Measurements from ENCODE around the gene SPACA4. TPM values are rescaled to one million over a fixed set of nuclear protein-coding genes. Genes with fewer than 3 reads are reported as not detected.
A peak's percentile ranks its signal among the peaks of the same experiment; 100 is the strongest.
"Not testable (repeated sequence)": the region's sequence is repeated elsewhere in the genome, so short reads cannot be mapped to it uniquely, and the experiment has no call there.

SPACA4 gene
- total and polyA plus RNA-seq, 4 experiments from 2014 or later: not detected

- Histone ChIP-seq H3K4me3 (ENCODE audit: low read length in 2 of 2) (no peak overlapping the region), H3K27me3 (ENCODE audit: insufficient read depth, low read length) (no peaks in the 10 kb centered on the region), H3K27ac (ENCODE audit: low read depth, low read length) (no peak overlapping the region), H3K36me3 (ENCODE audit: insufficient read depth, low read length) (peaks cover 35% of the 10 kb centered on the region), H3K4me1 (ENCODE audit: insufficient read depth, low read length) (peaks cover 23% of the 10 kb centered on the region), H3K9me3 (ENCODE audit: control insufficient read depth in 1 of 2, low read length in 2 of 2) (no peaks in the 10 kb centered on the region)
- ChIA-PET CTCF (ENCODE audit: partially characterized antibody) (no interaction called here), POLR2A (ENCODE audit: partially characterized antibody) (interaction anchor here (1.1 to 6.4 kb wide), 5 partner anchors 7 to 15 kb away, joined by 4 to 76 read pairs (median 29); partner anchors contain the start of genes CA11, DBP, FAM83E and RPL18)
- peaks cover 8 to 44% (median 21%) of the 10 kb centered on the region in 4 donors for H3K4me1 Mint-ChIP-seq
- no peak overlapping the region for H3K4me3 Mint-ChIP-seq
- peak overlapping the region in 1 of 7 donors; percentile 59 for H3K27ac Mint-ChIP-seq
- H3K27me3 Mint-ChIP-seq: no peaks in the 10 kb centered on the region
- peaks cover 14 to 42% of the 10 kb centered on the region in 2 donors for H3K36me3 Mint-ChIP-seq
- H3K9me3 Mint-ChIP-seq: no peaks in the 10 kb centered on the region
- DNase-seq: no peak
- intact Hi-C loops (cut with micrococcal nuclease): no loop called here
These were observed 23.2 kb downstream of the SPACA4 start for GRCh38 chr19:48629599-48630295.

DNA sequence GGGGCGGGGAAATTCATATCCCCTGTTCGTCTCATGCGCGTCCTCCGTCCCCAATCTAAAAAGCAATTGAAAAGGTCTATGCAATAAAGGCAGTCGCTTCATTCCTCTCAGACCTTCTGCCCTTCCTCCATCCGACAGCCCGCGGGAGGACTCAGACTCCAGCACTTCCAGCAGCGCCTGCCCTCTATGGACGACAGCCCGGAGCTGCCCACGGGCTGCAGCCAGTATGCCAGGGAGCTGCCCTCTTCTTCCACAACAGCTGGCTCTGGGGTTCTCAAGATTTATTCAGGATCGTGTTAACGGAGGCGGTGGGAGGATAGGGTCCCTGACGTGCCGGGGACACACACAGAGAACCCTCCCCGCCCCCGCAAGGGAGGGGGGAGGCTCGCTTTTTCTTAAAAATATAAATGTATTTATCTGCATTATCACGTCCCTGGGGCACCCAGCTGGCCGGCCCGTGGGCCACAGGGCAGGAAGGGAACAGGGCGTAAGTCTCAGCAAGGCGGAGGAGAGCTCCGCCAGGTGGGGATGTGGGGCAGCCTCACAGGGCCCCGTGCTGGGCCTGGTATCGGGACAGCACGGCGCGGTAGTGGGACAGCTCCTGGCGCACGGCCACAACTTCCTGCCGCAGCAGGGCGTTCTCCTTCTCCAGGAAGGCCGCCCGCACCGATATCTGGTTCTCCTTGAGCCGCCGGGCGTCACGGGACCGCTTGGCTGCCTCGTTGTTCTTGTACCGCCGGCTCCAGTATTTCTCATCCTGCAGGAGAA, 23.9 kb downstream of the SPACA4 start:
- H3K9me3 ChIP-seq (ENCODE audit: control insufficient read depth in 1 of 2, low read length in 2 of 2): no peaks in the 10 kb centered on the region
- Mint-ChIP-seq H3K4me3 (no peak overlapping the region), H3K9me3 (no peaks in the 10 kb centered on the region), H3K27ac (peak overlapping the region in 3 of 7 donors; percentile 12 to 72 (median 59)), H3K27me3 (no peaks in the 10 kb centered on the region), H3K4me1 (peaks cover 4 to 45% (median 18%) of the 10 kb centered on the region in 4 donors), H3K36me3 (peaks cover 14 to 45% of the 10 kb centered on the region in 2 donors)
- ChIA-PET POLR2A (ENCODE audit: partially characterized antibody) (interaction anchor here (1.4 to 6.4 kb wide), 8 partner anchors 7 to 91 kb away, joined by 4 to 76 read pairs (median 6); partner anchors contain the start of genes CA11, DBP, RPL18 and SPHK2), CTCF (ENCODE audit: partially characterized antibody) (interaction anchor here (1.2 kb wide), 1 partner anchor 12 kb away, joined by 3 read pairs; the partner anchor contains the start of genes RPL18 and SPHK2)
- H3K36me3 ChIP-seq (ENCODE audit: insufficient read depth, low read length): peaks cover 35% of the 10 kb centered on the region
- no peak overlapping the region for H3K4me3 ChIP-seq (ENCODE audit: low read length in 2 of 2)
- intact Hi-C loops (cut with micrococcal nuclease): no loop called here
- no peak overlapping the region for H3K27ac ChIP-seq (ENCODE audit: low read depth, low read length)
- H3K27me3 ChIP-seq (ENCODE audit: insufficient read depth, low read length): no peaks in the 10 kb centered on the region
- H3K4me1 ChIP-seq (ENCODE audit: insufficient read depth, low read length): peaks cover 28% of the 10 kb centered on the region
- DNase-seq: peak in 1 of 5 donors; percentile 5

GRCh38 chr19:48631225-48631624, 24.7 kb downstream of the SPACA4 start:
- CTCF ChIA-PET (ENCODE audit: partially characterized antibody): interaction anchor here (0.6 to 1.6 kb wide), 4 partner anchors 12 to 1309 kb away, joined by 3 to 6 read pairs (median 3); partner anchors contain the start of genes CA11, RPL18 and SPHK2
- POLR2A ChIA-PET (ENCODE audit: partially characterized antibody): interaction anchor here (1.4 to 6.4 kb wide), 7 partner anchors 8 to 90 kb away, joined by 4 to 76 read pairs (median 6); partner anchors contain the start of genes CA11, RPL18 and SPHK2
- H3K4me3 ChIP-seq (ENCODE audit: low read length in 2 of 2): no peak overlapping the region
- Mint-ChIP-seq H3K4me3 (no peak overlapping the region), H3K36me3 (peaks cover 14 to 47% of the 10 kb centered on the region in 2 donors), H3K27me3 (no peaks in the 10 kb centered on the region), H3K27ac (peak overlapping the region in 2 of 7 donors; percentile 50 to 65), H3K4me1 (peaks cover 4 to 45% (median 20%) of the 10 kb centered on the region in 4 donors), H3K9me3 (no peaks in the 10 kb centered on the region)
- no peaks in the 10 kb centered on the region for H3K9me3 ChIP-seq (ENCODE audit: control insufficient read depth in 1 of 2, low read length in 2 of 2)
- peaks cover 28% of the 10 kb centered on the region for H3K4me1 ChIP-seq (ENCODE audit: insufficient read depth, low read length)
- peak in 1 of 5 donors; percentile 27 for DNase-seq
- no peaks in the 10 kb centered on the region for H3K27me3 ChIP-seq (ENCODE audit: insufficient read depth, low read length)
- intact Hi-C loops (cut with micrococcal nuclease): no loop called here
- peaks cover 35% of the 10 kb centered on the region for H3K36me3 ChIP-seq (ENCODE audit: insufficient read depth, low read length)
- no peak overlapping the region for H3K27ac ChIP-seq (ENCODE audit: low read depth, low read length)

DNA sequence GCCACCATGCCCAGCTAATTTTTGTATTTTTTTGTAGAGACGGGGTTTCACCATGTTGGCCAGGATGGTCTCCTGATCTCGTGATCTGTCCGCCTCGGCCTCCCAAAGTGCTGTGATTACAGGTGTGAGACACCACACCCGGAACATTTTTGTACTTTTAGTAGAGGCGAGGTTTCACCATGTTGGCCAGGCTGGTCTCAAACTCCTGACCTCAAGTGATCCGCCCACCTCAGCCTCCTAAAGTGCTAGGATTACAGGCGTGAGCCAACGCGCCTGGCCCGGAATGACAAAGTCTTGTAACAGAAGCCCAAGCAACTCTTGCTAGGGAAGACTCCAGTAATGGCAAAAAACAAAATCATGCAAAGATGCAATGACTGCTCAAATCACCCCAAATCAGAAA, 25.7 kb downstream of the SPACA4 start:
- H3K4me1 ChIP-seq (ENCODE audit: insufficient read depth, low read length): peaks cover 28% of the 10 kb centered on the region
- H3K27me3 ChIP-seq (ENCODE audit: insufficient read depth, low read length); H3K4me3 ChIP-seq (ENCODE audit: low read length in 2 of 2); H3K9me3 ChIP-seq (ENCODE audit: control insufficient read depth in 1 of 2, low read length in 2 of 2); H3K27ac ChIP-seq (ENCODE audit: low read depth, low read length); H3K9me3 Mint-ChIP-seq; H3K27me3 Mint-ChIP-seq; intact Hi-C loops (cut with micrococcal nuclease): not testable (repeated sequence)
- DNase-seq: peak in 1 of 5 donors; percentile 3
- Mint-ChIP-seq H3K27ac (peak overlapping the region in 5 of 7 donors; percentile 17 to 78 (median 71)), H3K4me3 (peak overlapping the region in 3 of 8 donors; percentile 21 to 46 (median 26)), H3K4me1 (peaks cover 4 to 42% (median 20%) of the 10 kb centered on the region in 4 donors), H3K36me3 (peaks cover 14 to 48% of the 10 kb centered on the region in 2 donors)
- POLR2A ChIA-PET (ENCODE audit: partially characterized antibody): interaction anchor here (1.6 to 6.4 kb wide), 5 partner anchors 9 to 16 kb away, joined by 6 to 76 read pairs (median 32); partner anchors contain the start of genes CA11, RPL18 and SPHK2
- peaks cover 35% of the 10 kb centered on the region for H3K36me3 ChIP-seq (ENCODE audit: insufficient read depth, low read length)
- CTCF ChIA-PET (ENCODE audit: partially characterized antibody): interaction anchor here (1.6 kb wide), 2 partner anchors 13 to 23 kb away, joined by 4 to 6 read pairs; partner anchors contain the start of gene CA11

DNA sequence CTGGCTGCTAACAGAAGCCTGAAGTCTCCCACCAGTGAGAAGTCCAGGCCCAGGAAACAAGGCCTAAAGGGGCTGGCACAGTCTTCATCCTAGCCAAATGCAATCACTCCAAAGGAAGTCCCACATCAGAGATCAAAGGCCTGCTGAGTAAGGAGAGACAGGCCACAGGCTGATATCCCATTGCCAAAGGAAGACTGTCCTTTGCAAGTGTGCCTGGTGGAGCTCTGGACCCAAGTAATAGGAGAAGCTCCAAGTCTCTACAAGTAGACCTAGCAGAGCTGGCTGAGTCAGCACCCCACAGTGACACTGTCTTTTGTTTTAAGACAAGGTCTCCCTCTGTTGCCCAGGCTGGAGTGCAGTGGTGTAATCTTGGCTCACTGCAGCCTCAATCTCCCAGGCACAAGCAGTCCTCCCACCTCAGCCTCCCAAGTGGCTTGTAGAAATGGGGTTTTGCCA, 26.2 kb downstream of the SPACA4 start:
- H3K4me3 Mint-ChIP-seq: peak overlapping the region in 3 of 8 donors; percentile 21 to 46 (median 26)
- peaks cover 35% of the 10 kb centered on the region for H3K36me3 ChIP-seq (ENCODE audit: insufficient read depth, low read length)
- no peaks in the 10 kb centered on the region for H3K27me3 ChIP-seq (ENCODE audit: insufficient read depth, low read length)
- H3K4me1 ChIP-seq (ENCODE audit: insufficient read depth, low read length): peaks cover 28% of the 10 kb centered on the region
- DNase-seq: peak in 1 of 5 donors; percentile 13
- H3K9me3 ChIP-seq (ENCODE audit: control insufficient read depth in 1 of 2, low read length in 2 of 2): no peaks in the 10 kb centered on the region
- peaks cover 4 to 41% (median 22%) of the 10 kb centered on the region in 4 donors for H3K4me1 Mint-ChIP-seq
- ChIA-PET CTCF (ENCODE audit: partially characterized antibody) (interaction anchor here (1.6 to 2.6 kb wide), 3 partner anchors 13 to 24 kb away, joined by 4 to 16 read pairs (median 6); partner anchors contain the start of gene CA11), POLR2A (ENCODE audit: partially characterized antibody) (interaction anchor here (0.9 to 6.4 kb wide), 5 partner anchors 9 to 19 kb away, joined by 3 to 76 read pairs (median 32); partner anchors contain the start of genes CA11, RPL18 and SPHK2)
- no peak overlapping the region for H3K4me3 ChIP-seq (ENCODE audit: low read length in 2 of 2)
- H3K36me3 Mint-ChIP-seq: peaks cover 14 to 50% of the 10 kb centered on the region in 2 donors
- H3K27me3 Mint-ChIP-seq: no peaks in the 10 kb centered on the region
- peak overlapping the region in 5 of 7 donors; percentile 17 to 73 (median 52) for H3K27ac Mint-ChIP-seq
- H3K9me3 Mint-ChIP-seq: no peaks in the 10 kb centered on the region
- intact Hi-C loops (cut with micrococcal nuclease): no loop called here
- H3K27ac ChIP-seq (ENCODE audit: low read depth, low read length): peak overlapping the region; percentile 88

GRCh38 chr19:48633148-48634035, 26.9 kb downstream of the SPACA4 start:
- H3K27me3 Mint-ChIP-seq: no peaks in the 10 kb centered on the region
- POLR2A ChIA-PET (ENCODE audit: partially characterized antibody): interaction anchor here (0.7 to 6.4 kb wide), 9 partner anchors 10 to 301 kb away, joined by 3 to 76 read pairs (median 6); partner anchors contain the start of genes CA11, RPL18 and SPHK2
- peak overlapping the region in 5 of 8 donors; percentile 84 to 86 (median 85) for H3K4me3 Mint-ChIP-seq
- Histone ChIP-seq H3K27me3 (ENCODE audit: insufficient read depth, low read length) (no peaks in the 10 kb centered on the region), H3K9me3 (ENCODE audit: control insufficient read depth in 1 of 2, low read length in 2 of 2) (no peaks in the 10 kb centered on the region), H3K27ac (ENCODE audit: low read depth, low read length) (peak overlapping the region; percentile 88), H3K36me3 (ENCODE audit: insufficient read depth, low read length) (peaks cover 35% of the 10 kb centered on the region), H3K4me1 (ENCODE audit: insufficient read depth, low read length) (peaks cover 31% of the 10 kb centered on the region), H3K4me3 (ENCODE audit: low read length in 2 of 2) (no peak overlapping the region)
- peak in 1 of 5 donors; percentile 22 for DNase-seq
- peaks cover 6 to 45% (median 28%) of the 10 kb centered on the region in 4 donors for H3K4me1 Mint-ChIP-seq
- H3K27ac Mint-ChIP-seq: peak overlapping the region in 6 of 7 donors; percentile 6 to 98 (median 94)
- intact Hi-C loops (cut with micrococcal nuclease): no loop called here
- peaks cover 14 to 53% of the 10 kb centered on the region in 2 donors for H3K36me3 Mint-ChIP-seq
- CTCF ChIA-PET (ENCODE audit: partially characterized antibody): interaction anchor here (1.6 to 2.6 kb wide), 2 partner anchors 13 to 24 kb away, joined by 4 to 16 read pairs; partner anchors contain the start of gene CA11
- peaks cover 0 to under 1% (median 0%) of the 10 kb centered on the region in 8 donors for H3K9me3 Mint-ChIP-seq

Measured in CD4-positive, alpha-beta memory T cell (primary cell).